Activated gamma-delta T cell (primary cell): ENCODE data around the gene PSMD1.
"Not testable (repeated sequence)": the region's sequence is repeated elsewhere in the genome, so short reads cannot be mapped to it uniquely, and the experiment has no call there.

Experiments
- DNase-seq: peaks from one replicate; lab custom pipeline; 2025; lab: John Stamatoyannopoulos, UW
- total RNA-seq, 2 donors: gene quantifications; one replicate each; lab custom pipeline; 2026; lab: John Stamatoyannopoulos, UW

PSMD1 gene
- 107 to 135 reads per million in 2 donors for total RNA-seq

GRCh38 chr2:231056453-231057416, at the start of gene PSMD1:
PSMD1 (plus strand) TSS chr2:231056867; CDS start chr2:231057026, 159 bp downstream.
- DNase-seq = peak; percentile 66

GRCh38 chr2:231007286-231008098, 49.2 kb upstream of the PSMD1 start:
- no peak for DNase-seq

- DNase-seq = no peak
Measured at GRCh38 chr2:231008131-231008530, 48.5 kb upstream of the PSMD1 start.

- no peak for DNase-seq
Measured at GRCh38 chr2:231009236-231009919, 47.3 kb upstream of the PSMD1 start.

- DNase-seq = no peak
Measured at GRCh38 chr2:231010201-231010730, 46.4 kb upstream of the PSMD1 start.

- DNase-seq = no peak
Measured at GRCh38 chr2:231011526-231011925, 45.1 kb upstream of the PSMD1 start.

GRCh38 chr2:231012463-231012862, 44.2 kb upstream of the PSMD1 start:
- no peak for DNase-seq

GRCh38 chr2:231013820-231014219, 42.8 kb upstream of the PSMD1 start:
- DNase-seq = no peak

GRCh38 chr2:231015478-231015877, 41.2 kb upstream of the PSMD1 start:
- no peak for DNase-seq

GRCh38 chr2:231015926-231016325, 40.7 kb upstream of the PSMD1 start:
- no peak for DNase-seq

- DNase-seq = no peak
Measured at GRCh38 chr2:231016566-231017230, 40.0 kb upstream of the PSMD1 start.

- DNase-seq = no peak
Measured at GRCh38 chr2:231017231-231017598, 39.5 kb upstream of the PSMD1 start.

- no peak for DNase-seq
Measured at GRCh38 chr2:231018184-231018583, 38.5 kb upstream of the PSMD1 start.

- DNase-seq = not testable (repeated sequence)
Measured at GRCh38 chr2:231025059-231025458, 31.6 kb upstream of the PSMD1 start.

GRCh38 chr2:231028889-231029288, 27.8 kb upstream of the PSMD1 start:
- no peak for DNase-seq

- DNase-seq = no peak
Measured at GRCh38 chr2:231029563-231029962, 27.1 kb upstream of the PSMD1 start.

- no peak for DNase-seq
Measured at GRCh38 chr2:231030725-231031124, 25.9 kb upstream of the PSMD1 start.

GRCh38 chr2:231032575-231033140, 24.0 kb upstream of the PSMD1 start:
- DNase-seq = no peak

GRCh38 chr2:231033147-231034132, 23.2 kb upstream of the PSMD1 start:
- no peak for DNase-seq
